NCI-H69 (cell line): ENCODE data around the gene PKN1.
A peak's percentile ranks its signal among the peaks of the same experiment; 100 is the strongest.

Experiments
- DNase-seq: peaks from one replicate; lab custom pipeline; 2025; lab: John Stamatoyannopoulos, UW

PKN1 gene

GRCh38 chr19:14406645-14407401 lies 26.3 kb upstream of the PKN1 start:
- peak; percentile 32 for DNase-seq

GRCh38 chr19:14407605-14408484 lies 25.3 kb upstream of the PKN1 start:
- DNase-seq, result no peak

DNA sequence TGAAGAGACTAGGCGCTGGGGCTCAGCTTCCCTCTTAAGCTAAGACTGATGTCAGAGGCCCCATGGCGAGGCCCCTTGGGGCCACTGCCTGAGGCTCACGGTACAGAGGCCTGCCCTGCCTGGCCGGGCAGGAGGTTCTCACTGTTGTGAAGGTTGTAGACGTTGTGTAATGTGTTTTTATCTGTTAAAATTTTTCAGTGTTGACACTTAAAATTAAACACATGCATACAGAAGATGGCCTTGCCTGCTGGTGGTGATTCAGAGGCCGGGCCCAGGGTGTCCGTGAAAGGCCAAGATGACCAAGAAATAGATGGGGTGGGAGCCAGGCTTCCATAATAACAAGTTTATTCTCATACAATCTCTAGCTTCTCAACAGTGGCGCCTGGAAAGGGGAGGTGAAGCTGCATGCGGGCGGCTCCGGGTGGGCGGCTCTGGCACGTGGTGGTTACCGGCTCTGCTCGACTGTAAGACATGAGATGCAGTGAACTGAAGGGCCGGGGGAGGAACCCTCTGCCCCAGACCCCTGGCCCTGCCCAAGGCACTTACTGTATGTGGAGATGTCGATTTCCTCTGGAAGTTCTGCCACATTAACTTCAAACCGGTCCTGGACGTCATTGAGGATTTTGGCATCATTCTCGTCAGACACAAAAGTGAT lies 24.5 kb upstream of the PKN1 start:
- no peak for DNase-seq

GRCh38 chr19:14409146-14410023 lies 23.7 kb upstream of the PKN1 start:
- DNase-seq, result no peak

DNA sequence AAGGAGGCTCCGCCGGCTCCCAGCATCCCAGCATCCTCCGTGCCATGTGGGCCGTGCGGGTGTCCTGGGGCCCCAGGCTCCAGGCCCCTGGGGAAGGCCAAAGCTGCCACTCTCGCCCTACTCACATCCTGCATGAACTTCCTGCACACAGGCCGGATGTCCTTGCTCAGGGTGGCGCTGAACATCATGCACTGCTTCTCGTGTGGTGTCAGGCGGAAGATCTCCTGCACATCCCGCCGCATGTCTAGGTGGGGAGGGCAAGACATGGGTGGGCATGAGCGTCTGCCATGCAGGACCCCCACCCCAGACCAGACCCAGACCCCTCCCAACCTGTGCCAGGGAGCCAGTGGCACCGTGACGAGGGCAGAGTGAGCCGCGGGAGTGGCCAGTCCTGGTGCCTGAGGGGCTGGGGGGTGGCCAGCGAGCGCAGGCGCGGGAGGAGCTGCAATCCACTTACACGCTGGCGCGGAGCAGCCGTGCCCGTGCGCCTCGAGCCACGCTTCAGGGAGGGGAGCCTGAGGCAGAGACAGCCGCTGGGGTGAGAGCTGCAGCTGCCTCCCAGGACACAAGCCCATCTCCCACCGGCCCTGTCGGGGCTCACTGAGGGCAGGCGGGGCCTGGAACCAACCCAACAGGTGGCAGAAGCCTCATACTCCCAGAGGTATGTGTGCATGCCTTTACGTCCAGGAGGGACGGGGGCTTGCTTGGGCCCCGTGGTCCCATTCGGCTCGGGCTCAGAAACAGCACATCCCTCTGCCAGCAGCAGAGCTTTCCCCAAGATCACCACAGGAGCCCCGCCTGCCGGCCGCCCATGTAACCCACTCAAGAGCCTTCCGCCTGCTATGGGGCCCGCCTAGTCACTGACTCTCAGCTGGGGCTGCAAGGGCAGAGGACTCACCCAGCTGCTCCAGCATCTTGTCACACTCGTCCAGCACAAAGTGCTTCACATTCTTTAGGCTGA lies 22.7 kb upstream of the PKN1 start:
- DNase-seq, result no peak

DNA sequence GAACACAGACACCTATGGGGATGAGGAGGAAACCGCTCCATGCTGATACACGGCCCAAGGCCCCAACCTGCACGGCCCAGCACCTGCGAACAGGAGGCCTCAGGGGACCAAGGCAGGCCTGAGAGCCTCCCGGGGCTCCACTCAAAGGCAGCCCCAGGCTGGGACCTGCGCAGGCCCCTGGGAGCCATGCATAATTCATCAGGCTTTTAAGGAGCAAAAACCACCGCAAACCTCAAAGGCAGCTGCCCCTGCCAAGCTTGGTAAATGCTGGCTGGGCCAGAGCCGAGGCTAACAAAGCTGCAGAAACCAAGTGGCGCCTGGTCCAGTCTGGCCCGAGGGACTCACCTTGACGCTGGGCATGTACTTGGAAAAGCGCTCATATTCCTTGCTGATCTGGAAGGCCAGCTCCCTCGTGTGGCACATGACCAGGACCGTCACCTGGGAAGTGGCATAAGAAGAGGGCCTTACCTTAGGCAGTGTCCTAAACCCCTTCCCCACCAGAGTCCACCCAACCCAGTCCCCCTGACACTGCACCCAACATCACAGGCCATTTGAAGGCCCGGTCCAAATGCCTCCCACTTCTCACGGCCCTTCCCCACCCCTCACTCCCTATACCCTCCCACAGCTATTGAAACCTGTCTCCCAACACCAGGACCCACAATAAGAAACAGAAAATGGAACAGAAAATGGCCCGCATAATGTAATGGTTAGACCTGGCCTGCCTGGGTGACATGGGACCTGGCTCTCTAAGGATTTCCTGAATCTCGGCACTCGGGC lies 21.8 kb upstream of the PKN1 start:
- DNase-seq, result no peak

DNA sequence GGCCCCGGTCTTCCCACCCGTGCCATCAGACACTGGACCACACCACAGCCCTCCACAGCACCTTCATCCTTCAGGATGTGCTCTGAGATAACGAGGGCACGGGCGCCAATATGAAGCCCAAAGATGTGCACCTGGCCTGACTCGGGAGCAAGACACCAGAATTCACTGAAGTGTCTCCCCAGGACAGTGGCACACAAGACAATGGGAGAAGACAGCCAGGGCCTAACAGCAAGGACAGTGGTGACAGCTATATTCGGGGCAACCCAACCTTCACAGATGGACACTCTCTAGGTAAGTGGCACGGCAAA lies 21.2 kb upstream of the PKN1 start:
- no peak for DNase-seq

GRCh38 chr19:14412324-14412995 lies 20.6 kb upstream of the PKN1 start:
- DNase-seq, result no peak

DNA sequence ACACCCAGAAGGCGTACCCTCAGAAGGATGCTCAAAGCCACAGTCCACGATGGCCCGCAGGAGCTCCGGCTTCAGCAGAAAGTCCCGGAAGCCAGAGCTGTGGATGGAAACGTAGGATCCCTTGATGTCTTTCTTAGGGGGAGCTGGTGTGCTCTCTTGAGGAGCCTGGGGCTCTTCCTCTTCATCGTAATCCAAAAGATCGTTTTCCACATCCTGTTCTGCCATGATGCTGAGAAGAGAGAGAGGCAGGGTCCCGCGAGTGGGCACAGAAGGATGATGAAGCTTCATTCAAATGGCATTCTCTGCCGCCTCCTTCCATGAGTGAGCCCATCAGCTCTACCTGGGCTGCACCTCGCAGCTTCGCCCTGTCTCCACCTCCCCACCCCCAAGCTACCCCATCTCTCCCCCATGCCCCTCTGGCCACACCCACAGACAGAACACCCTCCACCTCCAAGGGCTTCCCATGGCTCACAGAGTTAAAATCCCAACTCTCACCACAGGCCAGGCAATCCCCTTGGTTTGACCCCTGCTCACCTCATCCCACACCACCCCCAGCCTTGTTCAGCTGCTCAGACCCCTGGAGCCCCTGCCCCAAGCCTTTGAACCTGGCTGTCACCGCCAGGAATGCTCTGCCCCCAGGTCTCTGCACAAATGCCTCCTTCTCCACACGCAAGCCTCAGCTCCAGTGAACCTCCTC lies 20.0 kb upstream of the PKN1 start:
- no peak for DNase-seq

- DNase-seq, result no peak
Observed at GRCh38 chr19:14413693-14414181, 19.4 kb upstream of the PKN1 start.

- DNase-seq, result no peak
Observed at GRCh38 chr19:14414926-14415690, 18.0 kb upstream of the PKN1 start.

DNA sequence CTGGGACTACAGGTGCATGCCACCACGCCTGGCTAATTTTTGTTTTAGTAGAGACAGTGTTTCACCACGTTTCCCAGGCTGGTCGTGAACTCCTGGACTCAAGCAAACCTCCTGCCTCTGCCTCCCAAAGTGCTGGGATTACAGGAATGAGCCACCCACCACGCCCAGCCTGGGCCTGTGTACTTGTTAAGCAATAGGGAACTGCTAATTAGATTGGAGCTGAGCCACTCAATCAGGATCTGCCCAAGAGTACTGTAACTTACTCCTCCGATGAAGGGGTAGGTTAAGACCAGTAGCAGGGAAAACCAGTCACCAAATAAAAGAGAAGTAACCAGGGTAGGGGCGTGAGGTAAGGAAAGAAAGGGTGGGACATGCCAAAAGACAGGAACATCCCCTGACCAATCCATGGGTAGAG lies 16.3 kb upstream of the PKN1 start:
- DNase-seq, result peak; percentile 14

GRCh38 chr19:14418856-14419105 lies 14.3 kb upstream of the PKN1 start:
- DNase-seq, result no peak

DNA sequence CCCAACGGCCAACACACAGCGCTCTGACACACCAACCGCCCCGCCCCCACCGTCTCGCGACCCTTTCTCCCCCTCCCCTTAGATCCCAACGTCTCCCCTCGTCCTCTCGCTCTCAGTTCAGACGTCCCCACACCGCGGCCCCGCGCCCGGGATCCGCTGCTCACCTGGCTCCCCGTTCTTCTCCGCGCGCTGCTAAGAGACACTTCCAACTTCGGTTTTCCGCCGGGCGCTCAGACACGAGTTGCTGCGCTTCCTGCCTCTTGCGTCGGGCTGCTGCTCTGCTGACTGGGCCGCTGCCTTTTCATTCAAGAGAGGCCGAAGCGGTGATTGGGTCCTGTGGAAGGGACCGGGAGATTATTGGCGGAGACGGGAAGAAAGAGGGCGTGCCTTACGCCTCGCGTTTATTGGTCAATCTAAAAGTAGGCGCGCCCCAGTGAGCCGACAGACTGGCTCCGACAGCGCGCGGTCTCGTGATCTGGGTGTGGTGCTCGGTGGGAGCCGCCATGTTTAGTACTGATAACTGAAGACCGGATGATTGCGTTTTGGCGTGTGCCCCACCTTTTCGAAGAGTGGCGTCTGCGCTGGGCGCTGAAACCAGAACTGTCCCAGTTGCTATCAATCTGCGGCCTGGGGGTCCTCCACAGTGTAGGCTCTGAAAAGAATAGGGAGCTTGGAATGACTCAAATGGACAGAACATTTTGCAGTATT lies 13.8 kb upstream of the PKN1 start, which contains the start of gene DDX39A:
Gene DDX39A, minus strand, starts transcription at position 236 of the 708 bp plus-strand sequence. CDS start 6,121 bp downstream, outside the sequence.
- DNase-seq, result peak; percentile 100

DNA sequence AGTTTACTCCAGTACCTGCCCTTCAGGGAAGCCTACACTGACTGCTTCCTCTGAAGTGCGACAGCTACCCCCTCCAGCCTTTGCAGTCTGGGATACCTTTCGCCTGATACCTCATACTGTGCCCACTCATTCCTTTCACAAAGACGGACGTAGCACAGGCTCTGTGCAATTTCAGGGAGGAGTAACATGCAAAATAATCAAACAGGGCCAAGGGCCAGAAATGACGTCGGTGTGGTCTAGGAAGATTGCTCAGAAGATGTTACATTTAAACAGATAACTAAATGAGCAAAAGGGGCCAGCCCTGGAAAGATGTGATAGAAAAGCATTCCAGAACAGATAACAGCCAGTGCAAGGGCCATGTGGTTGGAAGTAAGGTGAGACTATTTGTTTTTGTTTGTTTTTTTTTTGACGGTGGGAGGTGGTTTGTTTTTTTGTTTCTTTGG lies 7.4 kb upstream of the PKN1 start:
- no peak for DNase-seq

DNA sequence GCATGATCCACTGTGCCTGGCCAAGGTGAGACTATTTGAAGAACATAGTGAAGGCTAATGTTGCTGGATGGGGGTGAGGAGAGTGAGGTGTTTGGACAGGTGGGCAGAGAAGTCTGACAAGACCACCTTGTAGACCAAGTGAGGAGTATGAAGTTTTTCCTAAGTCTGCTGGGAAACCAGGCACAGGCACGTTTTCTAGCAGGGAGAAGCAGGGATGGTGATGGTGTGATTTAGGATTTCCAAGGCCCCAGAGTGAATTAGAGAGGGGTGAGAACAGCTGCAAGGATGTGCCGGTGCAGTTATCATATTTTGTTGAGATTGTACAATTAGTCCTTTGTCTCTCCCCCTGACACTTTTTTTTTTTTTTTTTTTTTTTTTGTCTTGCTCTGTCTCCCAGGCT lies 5.6 kb upstream of the PKN1 start:
- no peak for DNase-seq

- DNase-seq, result peak; percentile 35
Observed at GRCh38 chr19:14428882-14429416, 4.2 kb upstream of the PKN1 start.
